Superior temporal gyrus (tissue), 1 donor: Measurements from ENCODE around the gene ARRB2.
"Not testable (repeated sequence)": the region's sequence is repeated elsewhere in the genome, so short reads cannot be mapped to it uniquely, and the experiment has no call there.

Experiments used
- DNase-seq: peaks from one replicate; pipeline ENCODE4 v3.0.0-alpha.2; 2016; ENCODE audit errors: extremely low spot score

The ARRB2 gene

DNA sequence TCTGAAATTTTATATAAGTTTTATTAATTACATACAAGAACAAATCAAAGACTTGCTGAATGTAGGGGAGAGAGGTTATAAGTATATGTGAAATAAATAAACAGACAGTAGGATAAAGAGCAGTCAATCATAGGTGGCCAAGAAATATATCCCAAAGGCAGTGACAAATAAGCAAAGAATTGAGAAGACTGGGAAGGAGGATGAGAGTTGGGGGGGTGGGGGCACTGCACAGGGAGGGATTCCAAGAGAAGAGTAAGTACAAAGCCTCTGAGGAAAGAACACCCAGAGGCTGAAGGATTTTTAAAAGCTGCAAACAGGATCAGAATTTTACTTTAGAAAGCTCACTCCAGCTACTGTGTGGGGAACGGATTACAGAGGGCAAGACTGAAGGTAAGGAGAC lies 9.3 kb upstream of the ARRB2 start:
- DNase-seq = no peak

DNA sequence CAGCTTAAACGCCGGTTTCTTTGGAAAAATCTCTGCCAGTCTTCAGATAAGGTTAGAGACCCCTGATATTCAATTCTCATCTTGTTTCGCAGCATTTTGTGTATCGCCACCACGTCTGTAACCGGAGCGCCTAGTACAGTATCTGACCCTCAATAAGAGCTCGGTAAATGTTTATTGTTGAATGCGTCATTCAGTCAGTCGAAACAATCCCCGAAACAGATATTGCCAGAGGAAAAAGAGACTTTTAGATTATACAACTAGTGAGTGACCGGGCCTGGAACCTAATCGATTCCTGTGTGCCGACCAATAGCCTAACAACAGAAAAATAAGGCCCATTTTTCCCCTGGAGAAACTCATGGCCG lies 7.1 kb upstream of the ARRB2 start:
- DNase-seq = no peak

DNA sequence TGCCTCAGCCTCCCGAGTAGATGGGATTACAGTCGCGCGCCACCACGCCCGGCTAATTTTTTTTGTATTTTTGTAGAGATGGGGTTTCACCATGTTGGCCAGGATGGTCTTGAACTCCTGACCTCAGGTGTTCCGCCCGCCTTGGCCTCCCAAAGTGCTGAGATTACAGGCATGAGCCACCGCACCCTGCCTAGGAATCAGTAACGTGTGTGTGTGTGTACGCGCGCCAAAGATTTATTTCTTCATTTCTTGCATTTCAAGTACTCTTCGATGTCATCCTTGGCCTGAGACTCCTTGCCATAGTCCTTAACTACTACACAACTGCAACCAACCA lies 5.9 kb upstream of the ARRB2 start:
- DNase-seq = not testable (repeated sequence)

DNA sequence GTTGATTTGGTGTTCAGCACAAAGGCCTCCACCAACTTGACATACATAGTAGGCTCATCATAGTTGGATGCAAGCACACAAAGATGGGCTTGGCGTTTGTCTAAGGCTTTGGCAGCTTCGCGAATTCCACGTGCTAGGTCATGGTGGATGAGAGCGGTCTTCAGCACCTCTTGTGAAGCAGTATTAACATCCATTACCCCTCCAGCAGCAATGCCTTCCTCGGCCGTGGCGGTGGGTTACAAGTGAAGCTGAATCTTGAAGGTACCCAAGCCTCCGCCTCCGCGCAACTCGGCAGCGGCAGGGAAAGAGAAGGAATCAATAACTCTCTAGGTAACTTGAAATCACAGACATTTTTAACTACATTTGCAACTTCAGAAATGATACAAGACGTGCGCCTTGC lies 5.4 kb upstream of the ARRB2 start:
- DNase-seq = no peak

DNA sequence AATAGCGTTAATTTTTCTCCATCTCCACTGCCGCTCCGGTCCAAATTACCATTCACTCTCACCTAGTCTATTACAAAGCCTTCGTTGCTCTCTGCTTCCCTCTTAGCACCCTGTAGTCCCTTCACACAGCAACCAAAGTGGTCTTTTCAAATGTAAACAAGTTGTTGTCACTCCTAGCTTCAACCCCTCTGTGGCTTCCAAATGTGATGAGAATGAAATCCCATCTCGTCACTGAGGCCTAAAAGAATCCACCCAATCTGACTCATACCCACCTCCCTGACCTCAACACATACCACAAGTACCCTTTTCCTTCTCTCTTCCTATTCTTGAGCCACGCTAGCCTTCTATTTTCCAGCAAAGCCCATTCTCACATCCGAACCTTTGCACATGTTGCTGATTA lies 4.3 kb upstream of the ARRB2 start:
- DNase-seq = no peak

DNA sequence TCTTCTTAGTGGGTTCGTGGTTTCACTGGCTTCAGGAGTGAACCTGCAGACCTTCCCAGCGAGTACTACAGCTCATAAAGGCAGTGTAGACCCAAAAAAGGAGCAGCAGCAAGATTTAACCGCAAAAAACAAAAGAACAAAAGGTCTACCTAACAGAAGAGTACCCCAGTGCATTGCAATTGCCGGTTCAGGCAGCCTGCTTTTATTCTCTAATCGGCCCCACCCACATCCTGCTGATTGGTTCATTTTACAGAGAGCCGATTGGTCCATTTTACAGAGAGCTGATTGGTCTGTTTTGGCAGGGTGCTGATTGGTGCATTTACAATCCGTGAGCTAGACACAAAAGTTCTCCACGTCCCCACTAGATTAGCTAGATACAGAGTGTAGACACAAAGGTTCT lies 2.0 kb upstream of the ARRB2 start:
- peak; percentile 35 for DNase-seq

DNA sequence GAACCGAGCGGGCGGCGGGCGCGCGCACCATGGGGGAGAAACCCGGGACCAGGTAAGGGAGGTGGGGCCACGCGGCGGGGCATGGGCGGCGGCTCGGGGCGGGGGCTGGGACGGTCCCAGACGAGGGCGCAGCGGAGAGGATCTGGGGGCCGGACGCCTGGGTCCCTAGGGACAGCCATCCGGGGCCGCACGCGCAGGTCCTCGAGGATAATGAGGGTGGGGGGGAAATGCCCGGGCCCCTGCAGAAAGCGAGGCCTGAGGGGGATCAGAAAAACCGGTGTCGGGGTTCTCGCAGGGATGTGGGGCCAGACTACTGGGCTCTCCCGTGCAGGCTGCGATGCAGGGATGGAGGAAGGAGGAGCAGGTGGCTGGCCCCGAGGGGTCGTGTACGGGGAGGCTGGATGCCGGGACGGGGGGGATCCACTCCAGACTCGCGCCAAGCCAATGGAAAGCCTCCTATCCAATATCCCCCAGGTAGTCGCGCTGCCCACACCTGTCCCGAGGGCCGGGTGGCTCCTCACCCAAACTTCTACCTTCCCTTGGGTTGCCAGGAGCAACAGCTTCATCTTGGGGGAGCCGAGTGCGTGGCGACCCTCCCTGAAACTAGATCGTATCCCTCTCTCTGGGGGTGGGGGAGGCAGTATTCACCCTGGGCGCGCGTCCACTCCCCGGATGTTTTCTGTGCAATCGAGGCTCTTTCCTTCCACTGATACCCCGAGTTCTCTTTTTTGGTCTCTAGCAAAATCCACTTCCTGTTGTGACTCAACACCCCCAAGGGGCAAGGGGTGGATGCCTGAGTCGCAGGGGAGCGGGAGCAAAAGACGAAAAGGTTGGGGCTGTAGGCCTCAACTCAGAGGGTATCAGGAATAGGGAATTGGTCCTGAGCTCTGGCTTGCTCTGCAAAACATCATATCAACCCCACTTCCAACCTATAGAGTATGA lies 532 bp downstream of the ARRB2 start:
- no peak for DNase-seq

DNA sequence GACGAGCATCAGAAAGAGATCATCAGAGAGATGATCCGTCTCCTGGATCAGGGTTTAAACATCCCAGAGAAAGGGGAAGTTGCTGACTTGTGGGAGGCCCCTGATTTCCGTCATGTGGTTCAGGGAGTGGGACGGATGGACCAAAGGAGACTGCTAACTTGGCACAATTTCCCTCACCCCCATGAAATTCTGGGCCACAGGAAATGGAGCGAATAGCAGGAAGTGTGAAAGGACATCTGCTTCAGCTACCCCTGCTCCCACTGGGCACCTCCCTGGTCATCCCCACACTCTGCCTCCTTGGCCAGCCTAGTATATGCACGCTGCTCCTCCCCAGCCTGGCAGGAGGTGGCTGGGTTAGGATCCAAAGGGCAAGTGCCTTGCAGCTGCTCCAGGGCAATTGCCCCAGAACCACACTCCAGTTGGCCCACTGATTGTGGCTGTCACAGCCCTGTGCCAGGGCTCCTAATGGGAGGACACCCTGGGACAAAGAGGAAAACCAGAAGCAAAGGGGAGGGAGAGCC lies 1.3 kb downstream of the ARRB2 start:
- DNase-seq = peak; percentile 54

DNA sequence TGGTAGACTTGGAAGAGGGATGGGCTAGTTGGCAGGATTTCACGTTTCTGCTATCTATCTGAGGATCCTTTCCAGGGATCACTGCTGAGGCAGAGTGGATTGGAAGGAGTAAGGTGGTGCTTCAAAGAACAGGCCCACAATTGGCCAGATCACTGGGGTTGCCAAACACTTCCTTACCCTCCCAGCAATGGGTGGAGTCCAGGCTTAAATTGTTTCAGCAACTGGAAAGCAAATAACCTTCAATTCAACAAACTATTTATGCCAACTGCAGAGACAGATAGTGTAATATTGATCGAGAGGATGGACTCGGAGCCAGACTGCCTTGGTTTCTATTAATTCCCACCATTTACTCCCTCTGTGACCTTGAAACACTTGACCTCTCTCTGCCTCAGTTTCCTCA lies 2.1 kb downstream of the ARRB2 start:
- DNase-seq = no peak

DNA sequence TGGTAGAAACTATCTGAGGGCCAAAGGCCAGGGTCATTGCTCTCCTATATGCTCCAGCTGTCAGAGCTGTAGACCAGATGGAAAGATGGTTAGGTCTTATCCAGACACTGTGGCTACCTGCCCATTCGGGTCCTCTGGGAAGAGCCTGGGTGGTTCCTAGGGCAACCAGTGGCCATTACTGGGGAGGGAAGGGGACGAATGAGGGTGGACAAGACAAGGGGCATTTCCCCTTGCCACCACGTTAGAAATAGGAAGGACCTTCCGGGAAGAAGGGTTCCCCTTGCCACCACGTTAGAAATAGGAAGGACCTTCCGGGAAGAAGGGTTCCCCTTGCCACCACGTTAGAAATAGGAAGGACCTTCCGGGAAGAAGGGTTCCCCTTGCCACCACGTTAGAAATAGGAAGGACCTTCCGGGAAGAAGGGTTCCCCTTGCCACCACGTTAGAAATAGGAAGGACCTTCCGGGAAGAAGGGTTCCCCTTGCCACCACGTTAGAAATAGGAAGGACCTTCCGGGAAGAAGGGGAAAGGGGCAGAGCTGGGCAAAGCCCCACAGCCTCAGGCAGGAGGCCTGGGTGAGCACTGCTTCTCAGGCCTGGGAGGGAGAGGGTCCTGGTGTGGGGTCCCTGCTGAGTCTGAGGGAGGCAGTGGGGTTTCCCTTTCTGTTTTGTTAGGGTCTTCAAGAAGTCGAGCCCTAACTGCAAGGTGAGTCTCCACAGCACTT lies 4.1 kb downstream of the ARRB2 start:
- not testable (repeated sequence) for DNase-seq

DNA sequence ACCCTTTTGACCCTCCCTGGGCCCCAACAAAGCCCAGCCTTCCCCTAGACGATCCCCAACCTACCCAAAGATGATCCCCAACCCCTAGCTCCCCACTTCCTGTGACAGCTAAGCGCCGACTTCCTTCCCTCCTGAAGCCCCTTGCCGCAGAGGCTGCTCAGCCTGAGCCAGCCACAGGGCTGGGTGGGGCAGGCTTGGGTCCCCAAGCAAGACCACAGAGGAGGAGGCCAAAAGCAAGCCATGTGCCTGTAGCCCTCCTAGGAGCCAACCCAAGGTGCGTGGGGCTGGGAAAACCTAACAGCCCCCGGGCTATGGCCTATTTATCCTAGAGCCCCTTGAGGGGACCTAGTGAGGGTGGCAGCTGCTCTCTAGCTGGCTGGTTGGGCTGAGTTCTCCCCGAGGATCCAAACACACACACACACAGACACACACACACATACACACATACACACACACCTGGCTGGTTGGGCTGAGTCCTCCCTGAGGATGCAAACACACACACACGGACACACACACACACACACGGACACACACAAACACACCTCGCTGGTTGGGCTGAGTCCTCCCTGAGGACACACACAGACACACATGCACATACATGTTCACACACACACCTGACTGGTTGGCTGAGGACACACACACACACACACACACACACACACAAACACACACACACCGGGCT lies 4.8 kb downstream of the ARRB2 start:
- no peak for DNase-seq

DNA sequence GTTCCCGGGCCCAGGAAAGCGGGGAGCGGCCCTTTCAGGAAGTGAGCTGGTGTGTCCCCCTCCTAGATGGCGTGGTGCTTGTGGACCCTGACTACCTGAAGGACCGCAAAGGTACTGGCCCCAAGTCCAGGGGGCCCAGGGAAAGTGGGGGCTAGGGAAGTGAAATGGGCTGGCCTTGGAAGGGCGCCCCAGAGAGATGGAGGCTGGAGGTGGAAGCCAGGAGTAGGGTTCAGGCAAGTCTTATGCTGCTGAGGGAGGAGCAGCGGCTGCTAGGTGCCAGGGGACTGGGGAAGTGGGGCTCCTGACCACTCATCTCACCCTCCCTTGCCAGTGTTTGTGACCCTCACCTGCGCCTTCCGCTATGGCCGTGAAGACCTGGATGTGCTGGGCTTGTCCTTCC lies 5.6 kb downstream of the ARRB2 start:
- DNase-seq = no peak

DNA sequence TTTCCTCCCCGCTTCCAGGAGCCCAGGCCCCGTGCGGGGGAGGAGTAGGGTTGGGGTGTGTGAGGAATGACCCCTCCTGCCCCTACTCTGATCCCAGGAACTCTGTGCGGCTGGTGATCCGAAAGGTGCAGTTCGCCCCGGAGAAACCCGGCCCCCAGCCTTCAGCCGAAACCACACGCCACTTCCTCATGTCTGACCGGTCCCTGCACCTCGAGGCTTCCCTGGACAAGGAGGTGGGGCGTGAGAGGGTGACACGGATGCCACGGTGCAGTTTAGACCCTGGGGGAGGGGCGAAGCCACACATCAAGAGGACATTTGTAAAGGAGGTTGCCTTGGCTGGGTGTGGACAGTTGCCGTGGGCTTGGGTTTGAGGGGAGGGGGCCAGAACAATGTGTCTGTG lies 7.4 kb downstream of the ARRB2 start:
- DNase-seq = no peak

DNA sequence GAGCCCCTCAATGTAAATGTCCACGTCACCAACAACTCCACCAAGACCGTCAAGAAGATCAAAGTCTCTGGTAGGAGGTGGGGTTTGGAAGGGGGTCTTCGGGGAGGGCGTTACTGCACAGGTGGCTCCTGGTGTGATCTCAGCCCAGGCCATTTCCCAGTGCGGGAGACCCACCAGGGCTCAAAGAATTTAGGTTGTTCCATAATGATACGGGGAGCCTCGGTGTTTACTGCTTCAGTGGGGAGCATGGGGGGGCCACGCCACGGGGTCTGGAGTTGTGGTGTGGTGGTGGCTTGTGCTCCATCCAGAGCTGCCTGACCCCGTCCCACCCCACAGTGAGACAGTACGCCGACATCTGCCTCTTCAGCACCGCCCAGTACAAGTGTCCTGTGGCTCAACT lies 7.8 kb downstream of the ARRB2 start:
- no peak for DNase-seq

DNA sequence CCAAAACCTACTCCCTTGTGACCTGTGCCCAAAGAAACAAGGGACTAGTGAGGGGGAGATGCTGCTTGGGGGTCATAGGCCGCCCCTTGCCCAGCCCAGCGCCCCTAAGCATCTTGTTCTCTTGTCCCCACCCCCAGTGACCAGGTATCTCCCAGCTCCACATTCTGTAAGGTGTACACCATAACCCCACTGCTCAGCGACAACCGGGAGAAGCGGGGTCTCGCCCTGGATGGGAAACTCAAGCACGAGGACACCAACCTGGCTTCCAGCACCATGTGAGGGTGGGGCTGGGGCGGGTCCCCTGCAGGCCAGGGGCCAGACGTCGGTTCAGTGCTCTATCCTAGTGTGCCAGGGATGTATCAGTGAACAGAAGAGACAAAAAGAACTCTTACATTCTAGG lies 8.7 kb downstream of the ARRB2 start:
- DNase-seq = no peak

DNA sequence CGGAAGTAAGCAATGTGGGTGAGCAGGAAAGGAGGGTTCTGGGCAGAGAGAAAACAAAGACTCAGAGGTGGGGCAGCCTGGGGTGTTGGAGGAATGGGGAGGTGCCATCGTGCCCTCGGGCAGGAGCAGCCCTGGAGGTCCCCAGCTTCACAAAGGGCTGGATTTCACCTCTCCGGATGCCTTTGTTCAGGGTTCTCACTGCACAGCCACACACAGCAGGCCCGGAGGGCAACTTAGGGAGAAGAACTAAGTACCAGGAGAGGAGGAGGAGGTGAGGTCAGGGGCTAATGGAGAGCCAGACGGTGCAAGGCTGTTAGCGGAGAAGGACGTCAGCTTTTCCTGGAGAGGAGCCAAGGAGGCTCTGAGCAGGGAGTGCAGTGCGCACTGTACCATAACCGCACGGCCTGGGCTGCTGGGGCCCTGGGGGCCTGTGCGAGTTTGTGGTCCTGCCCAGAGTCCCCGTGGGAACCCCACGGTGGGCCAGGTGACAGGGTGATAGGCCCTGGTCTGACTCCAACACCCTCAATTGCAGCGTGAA lies 9.3 kb downstream of the ARRB2 start:
- no peak for DNase-seq

DNA sequence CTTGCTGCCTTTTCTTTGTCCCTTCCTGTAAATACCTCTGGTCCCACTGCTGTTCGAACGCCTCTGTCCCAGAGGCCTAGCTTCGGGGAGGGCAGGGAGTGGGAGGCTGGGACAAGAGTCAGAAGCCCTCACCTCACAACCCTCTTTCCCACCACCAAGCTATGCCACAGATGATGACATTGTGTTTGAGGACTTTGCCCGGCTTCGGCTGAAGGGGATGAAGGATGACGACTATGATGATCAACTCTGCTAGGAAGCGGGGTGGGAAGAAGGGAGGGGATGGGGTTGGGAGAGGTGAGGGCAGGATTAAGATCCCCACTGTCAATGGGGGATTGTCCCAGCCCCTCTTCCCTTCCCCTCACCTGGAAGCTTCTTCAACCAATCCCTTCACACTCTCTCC lies 10.4 kb downstream of the ARRB2 start:
- no peak for DNase-seq

DNA sequence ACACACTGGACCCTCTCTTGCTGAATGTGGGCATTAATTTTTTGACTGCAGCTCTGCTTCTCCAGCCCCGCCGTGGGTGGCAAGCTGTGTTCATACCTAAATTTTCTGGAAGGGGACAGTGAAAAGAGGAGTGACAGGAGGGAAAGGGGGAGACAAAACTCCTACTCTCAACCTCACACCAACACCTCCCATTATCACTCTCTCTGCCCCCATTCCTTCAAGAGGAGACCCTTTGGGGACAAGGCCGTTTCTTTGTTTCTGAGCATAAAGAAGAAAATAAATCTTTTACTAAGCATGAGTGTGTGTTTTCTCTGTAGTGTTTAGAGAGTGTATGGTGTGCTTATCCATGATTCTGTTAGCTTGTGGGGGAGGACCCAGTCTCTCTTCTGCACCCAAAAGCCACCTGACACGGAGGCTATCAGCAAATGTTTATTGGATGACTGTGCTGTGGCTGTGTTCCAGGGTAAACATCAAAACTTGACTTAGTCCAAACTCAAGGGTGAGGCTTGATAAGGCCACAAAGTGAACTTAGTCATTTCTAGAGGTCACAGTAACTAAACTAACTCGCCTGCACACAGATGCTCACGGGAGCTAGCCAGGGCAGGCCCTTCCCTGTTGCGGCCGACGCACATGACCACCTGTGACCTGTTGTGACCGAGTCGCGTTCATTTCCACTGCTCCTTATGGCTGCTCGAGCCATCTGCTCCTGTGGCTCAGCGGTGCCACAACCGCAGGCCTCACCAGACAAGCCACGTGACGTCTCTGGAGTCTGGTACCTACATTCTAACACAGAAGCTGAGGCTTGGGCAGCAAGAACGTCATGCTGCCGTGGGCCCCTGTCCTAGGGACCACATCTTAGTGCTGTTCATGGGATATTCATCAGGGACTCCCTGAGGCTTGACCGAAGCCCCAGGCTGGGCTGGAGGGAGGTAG lies 11.0 kb downstream of the ARRB2 start:
- DNase-seq = no peak

DNA sequence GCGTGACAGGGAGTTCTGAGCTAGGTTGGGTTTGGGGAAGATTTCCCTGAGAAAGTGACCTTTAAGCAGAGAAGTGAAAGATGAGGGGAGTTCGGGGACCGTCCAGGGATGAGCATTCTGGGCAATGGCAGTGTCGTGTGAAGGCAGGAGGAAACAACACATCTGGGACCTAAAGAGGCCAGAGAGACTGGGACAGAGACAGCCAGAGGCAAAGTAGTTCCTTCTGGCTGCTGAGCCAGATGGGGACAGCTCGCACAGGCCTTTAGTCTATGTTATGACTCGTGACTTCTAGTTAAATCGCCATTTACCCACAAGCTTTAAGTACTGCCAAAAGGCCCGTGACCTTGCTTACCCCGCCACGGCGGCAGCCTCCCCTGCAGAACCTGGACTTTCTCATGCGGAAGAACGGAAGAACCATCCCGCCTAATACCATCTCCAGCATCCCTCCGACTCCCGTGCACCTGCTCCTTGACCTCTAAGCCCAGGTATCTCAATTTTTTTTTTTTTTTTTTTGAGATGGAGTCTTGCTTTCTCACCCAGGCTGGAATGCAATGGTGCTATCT lies 12.3 kb downstream of the ARRB2 start:
- no peak for DNase-seq

DNA sequence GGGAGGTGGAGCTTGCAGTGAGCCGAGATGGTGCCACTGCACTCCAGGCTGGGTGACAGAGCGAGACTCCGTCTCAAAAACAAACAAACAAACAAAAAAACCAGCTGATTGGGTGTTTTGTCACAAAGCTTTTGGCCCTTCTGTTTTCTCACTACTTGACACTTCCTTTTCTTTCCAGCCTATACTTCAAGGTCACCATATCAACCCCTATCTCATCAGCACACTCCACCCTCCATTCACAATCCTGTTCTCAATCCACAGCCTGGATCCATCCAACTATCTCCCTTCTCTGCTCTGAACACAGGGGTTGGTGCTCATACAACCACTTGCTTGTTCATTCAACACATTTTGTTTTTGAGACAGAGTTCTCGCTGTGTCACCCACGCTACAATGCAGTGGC lies 14.2 kb downstream of the ARRB2 start:
- no peak for DNase-seq
